HepG2 (cell line): ENCODE data around the gene LTB4R. TPM values are rescaled to one million over a fixed set of nuclear protein-coding genes. Genes with fewer than 3 reads are reported as not detected.
A peak's percentile ranks its signal among the peaks of the same experiment; 100 is the strongest.

Source experiments
- ATAC-seq: fragments of 200-7000 bp; cut with Tn5 transposase; 3 replicates; pipeline ENCODE4 v1.9.1; 2020; ENCODE audit warnings: mild to moderate bottlenecking, moderate library complexity
- BruUV-seq: library from RNA; stranded (reverse); fragments of 400-500 nt; replicated peaks from 2 replicates; lab custom pipeline; 2021; lab: Mats Ljungman, UMichigan
- CTCF ChIA-PET: fragments of 300-600 bp; formaldehyde crosslinking; extraction: SDS; loops from one replicate; lab custom pipeline; 2021; ENCODE audit warnings: low total read pairs, inconsistent platforms, low intra/inter-chr PET ratio; lab: Yijun Ruan, JAX
- POLR2A ChIA-PET: fragments of 350-600 bp; sonication (Branson Sonifier 250); formaldehyde crosslinking; loops from one replicate; lab custom pipeline; 2020; ENCODE audit warnings: antibody characterized with exemption, inconsistent platforms; lab: Yijun Ruan, JAX
- DNase-seq: peaks from one replicate; pipeline ENCODE4 v3.0.0-alpha.2; 2015; ENCODE audit warnings: low spot score
- FAIRE-seq: peaks from 3 replicates; lab custom pipeline; 2011; peaks lifted over from hg19 to GRCh38; lab: Jason Lieb, UNC
- H2AFZ ChIP-seq: one replicate; pipeline ENCODE4 v1.6.1; 2011; ENCODE audit warnings: low read length, inconsistent platforms
- H3K27ac ChIP-seq: fragments of 300-600 bp; 3 replicates; pipeline ENCODE4 v1.8.0; 2011; ENCODE audit warnings: mixed run types, mild to moderate bottlenecking, mixed read lengths, low read length, inconsistent platforms; ENCODE audit not compliant: insufficient read depth; ENCODE audit errors: extremely low read length
- H3K27me3 ChIP-seq, 2 experiments: fragments of 200-600 bp in 1 of 2; 2 replicates in 1 of 2; 3 replicates in 1 of 2; pipeline versions ENCODE4 v1.6.0 to v1.8.0; 2011; ENCODE audit warnings: low read length in 2 of 2, mild to moderate bottlenecking in 2 of 2, moderate library complexity in 2 of 2, inconsistent platforms in 1 of 2; ENCODE audit not compliant: insufficient read depth in 2 of 2, control insufficient read depth in 1 of 2
- H3K36me3 ChIP-seq, 2 experiments: fragments of 200-600 bp in 1 of 2; replicated peaks in 1 of 2; 2 replicates in 1 of 2; 3 replicates in 1 of 2; pipeline versions ENCODE4 v1.5.1 to v1.8.0; 2011; ENCODE audit warnings: low read length in 2 of 2, inconsistent platforms in 1 of 2; ENCODE audit not compliant: insufficient read depth in 2 of 2, control insufficient read depth in 1 of 2
- H3K4me1 ChIP-seq: 2 replicates; pipeline ENCODE4 v1.5.1; 2012; ENCODE audit warnings: low read length, inconsistent platforms; ENCODE audit not compliant: insufficient read depth
- H3K4me2 ChIP-seq: 2 replicates; pipeline ENCODE4 v1.6.0; 2011; ENCODE audit warnings: low read depth, low read length, inconsistent platforms
- H3K4me3 ChIP-seq, 3 experiments: fragments of 200-600 bp in 1 of 3; sonication (generic), shearing (Covaris generic) in 1 of 3; replicated peaks in 1 of 3; 2 replicates each; pipeline ENCODE4 v1.5.1; 2011 to 2016; ENCODE audit warnings: low read length in 3 of 3, inconsistent platforms in 2 of 3, low read depth in 2 of 3, mild to moderate bottlenecking in 2 of 3, control low read depth in 1 of 3, mixed read lengths in 1 of 3; ENCODE audit not compliant: insufficient read depth in 1 of 3
- H3K79me2 ChIP-seq: one replicate; pipeline ENCODE4 v1.6.1; 2011; ENCODE audit warnings: low read length, inconsistent platforms; ENCODE audit not compliant: insufficient read depth
- H3K9ac ChIP-seq: 2 replicates; pipeline ENCODE4 v1.6.0; 2011; ENCODE audit warnings: mild to moderate bottlenecking, low read depth, low read length, inconsistent platforms; ENCODE audit not compliant: insufficient read depth
- H3K9me3 ChIP-seq: 2 replicates; pipeline ENCODE4 v1.5.1; 2012; ENCODE audit warnings: mild to moderate bottlenecking, low read length
- H4K20me1 ChIP-seq: 2 replicates; pipeline ENCODE4 v1.6.0; 2011; ENCODE audit warnings: inconsistent platforms, mild to moderate bottlenecking, low read length, moderate library complexity; ENCODE audit not compliant: insufficient read depth
- BCL3 ChIP-seq: sonication (generic); formaldehyde crosslinking; IDR thresholded peaks from 2 replicates; pipeline ENCODE4 v1.5.1; 2020; ENCODE audit warnings: mild to moderate bottlenecking, missing genetic modification reagents, moderate library complexity
- CCAR2 ChIP-seq: fragments of 200-400 bp; formaldehyde crosslinking; optimal IDR thresholded peaks from 2 replicates; pipeline ENCODE3; 2018; ENCODE audit warnings: low read depth, mild to moderate bottlenecking, low read length, moderate library complexity
- GTF3A ChIP-seq: sonication (generic); formaldehyde crosslinking; conservative IDR thresholded peaks from 2 replicates; pipeline ENCODE4 v1.4.0; 2020; ENCODE audit warnings: mild to moderate bottlenecking, missing genetic modification reagents
- PPARG ChIP-seq: conservative IDR thresholded peaks from 2 replicates; pipeline ENCODE4 v1.6.1; 2016; ENCODE audit warnings: missing biosample characterization, missing genetic modification reagents
- TFDP2 ChIP-seq: sonication (generic); formaldehyde crosslinking; IDR thresholded peaks from 2 replicates; pipeline ENCODE4 v1.4.0; 2020; ENCODE audit warnings: missing genetic modification reagents
- YY1 ChIP-seq: IDR thresholded peaks from 2 replicates; pipeline ENCODE4 v1.6.1; 2011; ENCODE audit warnings: low read length, low read depth, moderate library complexity, mild to moderate bottlenecking; ENCODE audit not compliant: insufficient read depth, insufficient replicate concordance
- ZEB1 ChIP-seq: IDR thresholded peaks from 2 replicates; pipeline ENCODE4 v1.6.1; 2012; ENCODE audit warnings: mild to moderate bottlenecking, low read depth, inconsistent platforms; ENCODE audit not compliant: insufficient replicate concordance
- ZNF121 ChIP-seq: sonication (generic); formaldehyde crosslinking; IDR thresholded peaks from 2 replicates; pipeline ENCODE4 v1.5.0; 2020; ENCODE audit warnings: mild to moderate bottlenecking, missing genetic modification reagents
- ZNF180 ChIP-seq: sonication (generic); formaldehyde crosslinking; IDR thresholded peaks from 2 replicates; pipeline ENCODE4 v1.4.0; 2020; ENCODE audit warnings: low read depth, missing genetic modification reagents, borderline replicate concordance
- ZNF205 ChIP-seq: IDR thresholded peaks from 2 replicates; pipeline ENCODE4 v1.6.1; 2018; ENCODE audit warnings: missing biosample characterization, missing genetic modification reagents
- ZNF550 ChIP-seq: sonication (generic); formaldehyde crosslinking; IDR thresholded peaks from 2 replicates; pipeline ENCODE4 v1.4.0; 2020; ENCODE audit warnings: mild to moderate bottlenecking, missing genetic modification reagents, borderline replicate concordance
- WGBS: methylation state at CpG from one replicate; pipeline ENCODE4 v1.1.6; 2017; ENCODE audit warnings: low lambda C conversion rate; 5-methylcytosine and 5-hydroxymethylcytosine counted together
- in situ Hi-C: cut with HindIII; loops from 2 replicates; pipeline ENCODE4 v1.10.0; 2017; ENCODE audit warnings: low pct_unique_long_range_greater_than_20kb; ENCODE audit not compliant: extremely low pct_ligation_motif_present
- intact Hi-C: fragments of 100-400 bp; cut with micrococcal nuclease; formaldehyde crosslinking; loops from one replicate; pipeline ENCODE4 v1.10.0; 2022; ENCODE audit not compliant: unreplicated experiment
- polyA plus RNA-seq, 8 experiments: library from polyadenylated mRNA; depleted of rRNA in 3 of 8; stranded (reverse) in 7 of 8; unstranded in 1 of 8; fragments of >200 nt; fragmentation: Illumina TruSeq in 4 of 8; extraction: Trizol in 4 of 8; gene quantifications; 2 replicates each; pipeline versions ENCODE4 v1.2.1 to v1.2.3, GENCODE V29; 2011 to 2016; ENCODE audit warnings: low read depth in 4 of 8, missing spikeins in 1 of 8, mixed read lengths in 1 of 8; ENCODE audit not compliant: insufficient read depth in 1 of 8
- total RNA-seq, 5 experiments: library from RNA; depleted of rRNA; stranded (reverse); fragments of >200 nt; fragmentation: Illumina TruSeq; extraction: Trizol; gene quantifications; 2 replicates each; pipeline ENCODE4 v1.2.3, GENCODE V29; 2016; ENCODE audit warnings: low read depth in 1 of 5

The LTB4R gene
- total and polyA plus RNA-seq, 2 of the 13 experiments (the other 11 are each of a cell fraction or from before 2014, with no cell fraction given) = 3.2 to 8.2 TPM

GRCh38 chr14:24293525-24293924 lies 17.8 kb upstream of the LTB4R start:
- no peaks in the 10 kb centered on the region for H3K27me3 ChIP-seq
- BruUV-seq = no TSS peak
- no peak overlapping the region for H3K4me3 ChIP-seq
- ChIA-PET CTCF (no interaction called here), POLR2A (interaction anchor here (1.4 to 24.7 kb wide), 4 partner anchors 15 to 53 kb away, joined by 4 to 850 read pairs (median 25); partner anchors contain the start of genes GMPR2, NEDD8, RABGGTA and TINF2)
- peaks cover 33% of the 10 kb centered on the region for H3K4me1 ChIP-seq
- no peak overlapping the region for H3K27ac ChIP-seq
- peaks cover 11% of the 10 kb centered on the region for H3K79me2 ChIP-seq
- peaks cover 50 to 69% of the 10 kb centered on the region in 2 experiments for H3K36me3 ChIP-seq
- H3K9me3 ChIP-seq = no peaks in the 10 kb centered on the region
- DNase-seq (no peak), ATAC-seq (no peak), FAIRE-seq (no peak)
- intact Hi-C loops (loop anchor here (10.0 kb wide), 1 partner anchor 989 kb away; the partner anchor contains the start of genes BCL2L2 and PPP1R3E), in situ Hi-C loops (no loop called here)
- no peak overlapping the region for H2AFZ ChIP-seq
- 95% methylated on average over 2 of the region's 2 CpGs for WGBS
- H4K20me1 ChIP-seq = no peaks in the 10 kb centered on the region
- TF ChIP-seq ZNF550 (CRISPR knock-in tag) (peak; percentile 51; the same call in 1 of the 2 replicates), ZNF121 (CRISPR knock-in tag) (peak; percentile 53; the same call in 1 of the 2 replicates), ZEB1 (no peak)
- H3K4me2 ChIP-seq = no peak overlapping the region
- H3K9ac ChIP-seq = no peak overlapping the region

GRCh38 chr14:24296341-24297157 lies 14.8 kb upstream of the LTB4R start:
- BruUV-seq = no TSS peak
- Histone ChIP-seq H2AFZ (no peak overlapping the region), H3K79me2 (peaks cover 35% of the 10 kb centered on the region), H3K9me3 (no peaks in the 10 kb centered on the region), H3K36me3 (peaks cover 29 to 48% of the 10 kb centered on the region in 2 experiments), H3K4me1 (peaks cover 47% of the 10 kb centered on the region), H3K27me3 (no peaks in the 10 kb centered on the region; a peak in 1 of 5 replicates), H3K9ac (no peak overlapping the region), H3K4me2 (peak overlapping the region; percentile 34), H3K4me3 (no peak overlapping the region; a peak in 1 of 6 replicates), H4K20me1 (0 out of 2 replicates have a peak, but pooled peaks cover 4% of the 10 kb centered on the region), H3K27ac (peak overlapping the region; percentile 2)
- FAIRE-seq (peak; percentile 78), DNase-seq (peak; percentile 90), ATAC-seq (peak; percentile 59)
- POLR2A ChIA-PET = interaction anchor here (0.8 to 24.7 kb wide), 11 partner anchors 14 to 182 kb away, joined by 3 to 850 read pairs (median 13); partner anchors contain the start of genes CHMP4A, CIDEB, DCAF11 and EMC9
- 79% methylated on average over 12 of the region's 12 CpGs for WGBS
- in situ Hi-C loops (loop anchor here (5.0 kb wide), 1 partner anchor 54 kb away; the partner anchor contains the start of gene TINF2), intact Hi-C loops (loop anchor here (1.0 to 10.0 kb wide), 7 partner anchors 25 to 992 kb away; partner anchors contain the start of genes BCL2L2, MDP1, PPP1R3E and RABGGTA)
- CTCF ChIA-PET = interaction anchor here (1.0 to 5.7 kb wide), 13 partner anchors 9 to 283 kb away, joined by 3 to 217 read pairs (median 9); partner anchors contain the start of genes CHMP4A, CIDEB, LTB4R2 and MDP1
- TF ChIP-seq PPARG (CRISPR knock-in tag) (peak; percentile 57; the same call in 1 of the 2 replicates), CCAR2 (no peak), BCL3 (peak; percentile 81), GTF3A (CRISPR knock-in tag) (0 out of 2 replicates have a peak, but pooled peaks have one; percentile 43), ZNF205 (CRISPR knock-in tag) (0 out of 2 replicates have a peak, but pooled peaks have one; percentile 29), YY1 (peak; percentile 55), TFDP2 (CRISPR knock-in tag) (no peak; the same call in 1 of the 2 replicates), ZNF180 (no peak)
